HG03354 (cell line): ENCODE results near the gene ACOT9.
A peak's percentile ranks its signal among the peaks of the same experiment; 100 is the strongest.
"Not testable (repeated sequence)": the region's sequence is repeated elsewhere in the genome, so short reads cannot be mapped to it uniquely, and the experiment has no call there.

Experiments
- ATAC-seq: cut with Tn5 transposase; IDR thresholded peaks from one replicate; pipeline ENCODE4 v1.9.1; 2021; ENCODE audit warnings: mild to moderate bottlenecking; ENCODE audit not compliant: unreplicated experiment, poor library complexity, severe bottlenecking

ACOT9 gene

DNA sequence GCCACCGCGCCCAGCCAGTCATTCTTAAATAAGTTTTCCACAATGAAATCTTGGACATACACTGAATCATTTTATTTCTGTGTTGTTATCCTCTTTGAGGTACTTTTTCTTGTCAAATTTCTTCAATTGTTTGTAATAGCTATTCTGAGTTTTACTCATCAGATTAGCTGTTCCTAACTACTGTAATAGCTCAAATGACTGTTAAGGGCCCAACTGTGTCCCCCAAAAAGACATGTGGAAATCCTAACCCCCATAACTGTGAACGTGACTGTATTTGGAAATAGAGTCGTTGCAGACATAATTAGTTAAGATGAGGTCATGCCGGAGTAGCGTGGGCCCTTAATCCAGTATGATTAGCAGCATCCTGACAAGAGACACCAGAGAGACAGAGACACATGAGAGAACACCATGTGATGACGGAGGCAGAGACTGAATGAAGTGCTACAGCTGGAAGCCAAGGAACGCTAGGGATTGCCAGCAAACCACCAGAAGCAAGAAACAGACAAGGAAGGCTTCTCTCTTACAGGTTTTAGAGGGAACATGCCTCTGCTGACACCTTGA, 22.9 kb downstream of the ACOT9 start:
- ATAC-seq, result no peak

DNA sequence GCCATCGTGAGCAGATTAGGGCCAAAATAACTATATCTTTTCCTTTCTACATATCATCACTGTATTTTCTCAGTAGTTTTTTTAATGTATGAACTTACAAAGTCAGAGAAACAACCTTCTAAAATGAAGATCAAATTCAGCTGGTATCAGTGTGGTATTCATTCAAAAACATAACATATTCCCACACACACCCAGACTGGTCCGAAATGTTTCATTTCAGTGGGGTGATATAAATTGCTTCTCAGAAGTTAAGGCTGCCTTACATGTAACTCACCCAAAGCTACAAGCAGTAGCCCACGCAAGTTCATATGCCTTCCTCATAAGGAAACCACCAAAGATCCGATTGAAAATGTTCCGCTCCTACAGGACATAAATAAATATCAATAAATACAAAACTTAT, 37.8 kb downstream of the ACOT9 start:
- ATAC-seq, result no peak

DNA sequence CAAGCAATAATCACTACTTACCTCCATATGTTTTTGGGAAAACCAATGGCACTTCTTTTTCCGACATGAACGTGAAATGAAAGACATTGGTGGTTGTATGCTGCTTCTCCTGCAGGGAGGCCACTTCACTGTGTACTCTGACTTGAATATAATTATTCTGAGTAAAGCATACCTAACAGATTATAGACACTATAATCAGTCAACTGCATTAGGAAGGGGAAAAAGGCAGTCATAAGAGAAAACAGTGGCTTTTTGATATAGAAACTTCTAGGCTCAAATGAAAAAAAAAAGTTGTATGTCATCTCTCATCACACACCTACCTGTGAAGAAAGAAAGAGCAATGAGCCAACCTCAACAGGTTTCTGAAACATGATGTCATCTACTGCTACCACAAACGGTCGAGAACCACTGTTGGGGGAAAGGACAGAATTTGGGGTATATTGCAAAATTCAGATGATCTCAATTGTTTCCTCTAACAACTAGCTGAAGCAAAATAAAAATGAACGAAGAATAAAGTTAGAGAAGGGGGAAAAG, 38.3 kb downstream of the ACOT9 start:
- no peak for ATAC-seq

DNA sequence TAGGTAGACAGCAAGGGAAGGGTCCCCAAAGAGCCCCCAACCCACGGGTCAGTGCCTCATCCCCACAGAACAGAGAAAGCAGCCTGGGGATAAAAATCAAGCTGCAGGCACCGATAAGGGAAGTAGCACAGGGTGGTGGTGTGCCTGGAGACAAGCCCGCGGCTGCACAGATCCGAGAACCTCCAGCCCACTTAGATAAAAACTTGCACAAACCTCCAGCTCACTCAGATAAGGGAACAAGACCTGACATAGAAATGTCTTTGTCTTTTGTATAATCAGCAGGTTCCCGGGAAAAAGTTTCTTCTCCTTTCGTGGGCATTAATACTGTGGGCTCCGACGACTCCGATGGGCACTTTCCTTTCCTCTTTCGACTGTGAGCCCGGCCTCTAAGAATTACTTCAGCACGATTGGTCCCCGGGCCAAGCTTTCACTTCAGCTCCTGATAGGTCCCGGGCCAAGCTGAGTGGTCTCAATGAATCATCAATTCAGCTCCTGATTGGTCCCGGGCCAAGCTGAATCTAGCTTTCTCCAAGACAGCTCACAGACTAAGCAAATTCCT, 43.4 kb downstream of the ACOT9 start:
- peak; percentile 77 for ATAC-seq

DNA sequence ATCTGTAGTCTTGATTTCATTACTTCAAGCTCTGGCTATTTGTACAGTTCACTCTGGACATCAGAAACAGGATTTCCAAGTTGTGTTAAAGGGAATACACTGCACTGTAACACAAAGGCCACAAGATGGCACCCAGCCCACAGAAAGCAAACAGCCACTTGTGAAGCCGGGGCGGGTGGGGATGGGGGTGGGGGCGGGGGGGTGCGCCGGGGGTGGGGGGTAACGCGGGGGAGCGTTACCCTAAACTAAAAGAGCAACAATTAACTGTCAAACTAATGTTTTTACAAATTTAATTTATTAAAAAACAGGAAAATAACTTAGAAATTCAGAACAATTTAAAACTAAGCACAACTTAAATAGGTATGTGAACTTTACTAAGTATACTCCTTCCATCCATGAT, 48.5 kb downstream of the ACOT9 start:
- ATAC-seq, result peak; percentile 77

DNA sequence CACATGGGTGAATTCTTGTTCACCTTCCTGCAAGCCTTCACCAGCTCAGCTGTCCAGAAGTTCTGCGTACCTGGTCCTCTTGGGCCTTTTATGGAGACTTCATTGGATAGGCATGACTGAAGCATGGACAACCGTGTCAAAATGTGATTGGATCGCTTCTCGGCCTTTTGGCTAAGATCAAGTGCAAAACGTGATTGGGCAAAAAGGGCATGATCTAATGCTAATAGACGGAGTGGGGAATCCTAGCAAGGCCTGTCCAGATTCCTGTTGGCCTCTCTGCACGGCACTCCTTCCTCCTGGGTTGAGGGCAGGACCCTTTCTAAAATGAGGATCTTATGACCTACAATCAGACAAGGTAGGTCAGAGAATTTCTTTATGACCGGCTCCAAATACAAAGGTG, 50.9 kb downstream of the ACOT9 start:
- no peak for ATAC-seq

DNA sequence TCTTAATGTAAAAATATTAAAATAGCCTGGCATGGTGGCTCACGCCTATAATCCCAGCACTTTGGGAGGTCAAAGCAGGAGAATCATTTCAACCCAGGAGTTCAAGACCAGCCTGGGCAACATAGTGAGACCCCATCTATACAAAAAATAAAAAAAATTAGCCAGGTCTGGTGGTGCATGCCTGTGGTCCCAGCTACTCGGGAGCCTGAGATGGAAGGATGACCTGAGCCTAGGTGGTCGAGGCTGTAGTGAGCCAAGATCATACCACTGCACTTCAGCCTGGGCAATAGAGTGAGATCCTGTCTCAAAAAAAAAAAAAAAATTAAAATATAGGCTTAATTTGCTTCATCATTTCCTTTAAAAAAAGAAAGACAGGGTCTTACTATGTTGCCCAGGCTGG, 66.6 kb downstream of the ACOT9 start:
- not testable (repeated sequence) for ATAC-seq

DNA sequence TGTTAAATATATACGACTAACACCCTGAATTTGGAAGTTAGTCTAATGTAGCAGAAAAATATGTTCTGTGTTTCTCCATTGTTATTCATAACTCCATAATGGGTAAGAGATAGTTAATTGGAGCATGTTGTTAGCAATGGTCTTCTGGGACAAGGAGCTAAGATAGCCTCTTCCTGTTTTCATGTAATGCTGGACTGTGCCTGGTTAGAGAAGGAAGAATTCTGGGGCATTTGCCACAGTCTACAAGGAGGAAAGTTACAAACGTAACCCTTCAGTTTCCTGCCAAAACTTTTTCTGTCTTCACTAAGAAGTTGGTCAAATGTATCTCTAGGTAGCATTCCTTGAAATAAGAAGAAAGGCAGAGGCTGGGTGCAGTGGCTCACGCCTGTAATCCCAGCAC, 70.0 kb downstream of the ACOT9 start:
- ATAC-seq, result no peak

DNA sequence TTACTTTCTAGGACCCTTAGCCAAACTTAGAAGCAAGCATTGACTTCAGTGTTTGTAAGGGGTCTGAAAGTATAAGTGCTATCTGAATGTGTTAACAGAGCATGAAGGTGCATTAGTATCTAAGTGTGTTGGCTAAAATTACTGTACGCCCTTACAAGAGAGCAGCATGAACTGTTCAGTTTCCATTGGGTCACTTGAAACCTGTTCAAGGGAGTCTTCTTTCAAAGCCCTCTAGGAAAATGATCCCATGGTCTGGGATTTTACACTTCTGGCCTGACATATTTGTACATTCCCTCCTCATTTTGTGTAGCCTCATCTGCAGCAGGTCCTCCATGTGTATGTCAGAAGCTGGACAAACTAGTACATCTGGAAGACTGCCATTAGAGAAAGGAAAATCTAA, 72.5 kb downstream of the ACOT9 start:
- ATAC-seq, result no peak

DNA sequence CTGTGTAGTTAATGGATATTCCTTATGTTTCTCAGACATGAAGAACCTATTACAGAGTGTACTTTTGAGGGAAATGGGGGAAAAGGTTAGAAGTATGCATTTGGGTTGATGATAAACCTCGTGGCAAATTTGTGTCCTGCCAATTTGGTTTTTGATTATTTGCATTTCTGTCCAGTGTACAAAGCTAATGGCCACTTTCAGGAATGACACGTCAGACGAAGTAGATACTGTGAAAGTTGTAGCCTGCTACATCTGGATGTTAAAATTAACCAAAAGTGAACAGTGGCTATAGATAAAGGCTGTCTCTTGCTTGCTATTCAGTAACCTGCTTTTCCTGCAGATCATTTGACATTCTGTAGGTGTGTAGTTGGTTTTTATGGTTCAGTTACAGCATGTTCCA, 74.7 kb downstream of the ACOT9 start:
- peak; percentile 67 for ATAC-seq

DNA sequence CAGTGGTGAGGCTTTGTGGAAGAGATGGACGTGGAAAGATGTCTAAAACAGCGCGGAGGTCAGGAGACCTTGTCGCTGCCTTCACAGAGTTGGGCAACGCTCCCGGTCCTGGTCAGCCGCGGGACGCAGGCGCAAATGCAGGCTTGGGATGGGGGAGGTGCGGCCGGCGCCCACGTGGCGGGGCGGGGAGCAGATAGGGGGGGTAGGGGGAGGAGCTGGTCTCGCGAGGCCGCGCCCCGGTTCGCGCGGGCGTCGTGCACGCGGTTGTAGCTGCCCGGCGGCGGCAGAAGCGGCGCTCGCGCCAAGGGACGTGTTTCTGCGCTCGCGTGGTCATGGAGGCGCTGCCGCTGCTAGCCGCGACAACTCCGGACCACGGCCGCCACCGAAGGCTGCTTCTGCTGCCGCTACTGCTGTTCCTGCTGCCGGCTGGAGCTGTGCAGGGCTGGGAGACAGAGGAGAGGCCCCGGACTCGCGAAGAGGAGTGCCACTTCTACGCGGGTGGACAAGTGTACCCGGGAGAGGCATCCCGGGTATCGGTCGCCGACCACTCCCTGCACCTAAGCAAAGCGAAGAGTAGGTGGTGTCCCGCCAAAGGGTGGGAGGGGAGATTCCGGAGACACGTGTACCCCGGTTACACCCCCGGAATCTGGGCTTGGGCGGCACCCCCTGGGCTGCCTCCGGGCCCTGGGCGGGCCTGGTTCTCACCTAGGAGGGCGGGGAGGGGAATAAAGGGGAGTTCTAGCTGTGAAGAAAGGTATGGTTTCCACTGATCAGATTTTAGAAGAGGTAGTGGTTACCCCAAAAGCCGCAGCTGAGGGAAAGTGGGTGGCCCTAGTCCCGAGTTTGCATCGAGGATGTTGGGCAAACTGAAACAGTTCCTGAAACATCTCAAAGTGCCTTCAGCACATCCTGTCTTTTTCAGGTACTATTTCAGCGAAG, 75.6 kb downstream of the ACOT9 start, which contains the start of gene PRDX4:
Gene PRDX4, plus strand, starts transcription at position 255 of the 939 bp plus-strand sequence. Its CDS starts 78 bp downstream, at position 333.
- peak; percentile 61 for ATAC-seq

DNA sequence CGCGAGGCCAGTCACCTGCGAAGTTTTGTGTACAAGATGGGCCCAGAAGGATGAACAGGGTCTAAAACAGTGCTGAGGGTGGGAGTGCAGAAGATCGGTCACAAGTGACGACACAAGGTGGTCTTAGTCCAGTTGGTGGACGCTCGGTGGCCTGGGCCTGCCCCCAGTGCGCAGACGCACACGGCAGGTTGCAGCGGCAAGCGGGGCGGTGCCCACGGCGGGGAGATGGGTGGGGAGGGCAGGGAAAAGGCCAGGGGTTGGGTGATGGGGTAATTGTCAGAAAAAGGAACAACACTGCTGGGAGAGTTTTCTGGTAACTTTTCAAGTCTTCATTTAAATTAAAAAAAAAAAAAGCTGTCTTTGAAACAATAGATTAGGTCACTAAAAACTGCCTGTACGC, 76.8 kb downstream of the ACOT9 start:
- no peak for ATAC-seq

DNA sequence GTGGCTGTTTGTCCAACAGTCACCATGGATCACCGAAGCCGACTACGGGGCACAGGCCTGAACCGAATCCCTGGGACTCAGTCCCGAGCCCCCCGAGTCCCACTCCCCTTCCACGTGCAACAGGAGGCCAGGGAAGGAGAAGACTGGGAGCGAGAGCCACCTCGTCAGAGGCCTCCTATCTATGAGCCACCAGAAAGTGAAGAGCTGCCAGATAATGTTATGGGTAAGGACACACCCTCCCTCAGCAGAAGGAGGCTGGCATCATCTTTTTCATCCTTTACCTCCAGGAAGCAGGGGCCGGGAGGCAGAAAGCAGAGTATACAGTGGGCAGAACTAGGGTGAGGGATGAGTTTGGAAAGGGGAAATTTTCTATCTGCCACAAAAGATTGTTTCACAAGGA, 78.6 kb downstream of the ACOT9 start:
- ATAC-seq, result no peak

DNA sequence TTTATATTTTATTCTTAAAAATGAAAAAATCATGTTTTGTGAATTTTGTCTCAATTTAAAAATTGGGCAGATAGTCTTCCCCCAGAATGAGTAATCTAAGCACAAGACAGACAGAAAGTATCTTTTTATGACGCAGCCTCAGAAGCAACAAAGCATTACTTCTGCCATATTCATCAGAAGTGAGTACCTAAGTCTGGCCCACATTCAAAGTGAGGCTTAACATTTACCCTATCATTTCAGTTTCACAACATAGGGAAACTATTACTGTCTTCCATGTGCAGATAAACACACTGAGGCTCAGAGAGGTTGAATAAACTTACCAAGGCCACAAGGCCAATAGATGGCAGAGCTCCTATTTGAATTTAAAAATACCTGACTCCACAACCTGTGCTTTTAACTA, 80.2 kb downstream of the ACOT9 start:
- peak; percentile 66 for ATAC-seq

DNA sequence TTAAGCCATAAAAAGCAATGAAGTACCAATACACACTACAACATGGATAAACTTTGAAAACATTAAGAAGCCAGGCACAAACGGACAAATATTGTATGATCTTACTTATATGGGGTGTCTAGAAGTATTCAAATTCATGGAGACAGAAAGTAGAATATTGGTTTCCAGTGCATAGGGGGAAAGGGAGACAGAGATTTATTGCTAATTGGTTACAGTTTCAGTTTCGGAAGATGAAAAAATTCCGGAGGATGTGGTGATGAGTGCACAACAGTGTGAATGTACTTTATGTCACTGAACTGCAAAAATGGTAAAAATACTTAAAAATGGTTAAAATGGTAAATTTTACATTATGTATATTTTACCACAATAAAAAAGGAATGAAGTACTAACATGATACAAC, 80.9 kb downstream of the ACOT9 start:
- peak; percentile 54 for ATAC-seq

DNA sequence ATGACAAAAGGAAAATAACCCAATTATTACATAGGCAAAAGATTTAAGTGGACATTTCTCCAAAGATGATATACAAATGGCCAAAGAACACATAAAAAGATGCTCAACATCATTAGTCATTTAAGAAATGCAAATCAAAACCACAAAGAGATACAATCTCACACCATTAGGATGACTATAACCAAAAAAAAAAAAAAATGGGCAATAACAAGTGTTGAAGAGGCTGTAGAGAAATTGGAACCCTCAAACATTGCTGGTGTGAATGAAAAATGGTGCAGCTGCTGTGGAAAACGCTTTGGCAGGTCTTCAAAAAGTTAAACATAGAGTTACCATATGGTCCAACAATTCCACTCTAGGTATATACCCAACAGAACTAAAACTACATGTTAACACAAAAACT, 81.4 kb downstream of the ACOT9 start:
- ATAC-seq, result no peak

DNA sequence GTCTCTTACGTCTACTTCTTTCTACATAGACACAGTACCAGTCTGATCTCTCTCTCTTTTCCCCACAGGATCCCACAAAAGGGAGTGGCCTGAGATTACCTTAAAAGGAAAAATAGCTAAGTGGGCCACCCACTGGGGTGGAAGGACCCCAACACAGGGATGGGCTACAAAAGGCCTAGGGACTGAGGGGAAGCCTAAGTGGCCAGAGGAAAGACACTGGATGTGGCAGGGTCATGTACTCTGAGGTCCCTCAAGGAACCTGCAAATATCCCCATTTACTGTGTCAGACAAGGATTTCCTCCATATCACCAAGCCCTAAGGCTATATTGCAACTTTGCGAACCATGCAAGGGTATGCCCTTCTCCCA, 82.3 kb downstream of the ACOT9 start:
- no peak for ATAC-seq

DNA sequence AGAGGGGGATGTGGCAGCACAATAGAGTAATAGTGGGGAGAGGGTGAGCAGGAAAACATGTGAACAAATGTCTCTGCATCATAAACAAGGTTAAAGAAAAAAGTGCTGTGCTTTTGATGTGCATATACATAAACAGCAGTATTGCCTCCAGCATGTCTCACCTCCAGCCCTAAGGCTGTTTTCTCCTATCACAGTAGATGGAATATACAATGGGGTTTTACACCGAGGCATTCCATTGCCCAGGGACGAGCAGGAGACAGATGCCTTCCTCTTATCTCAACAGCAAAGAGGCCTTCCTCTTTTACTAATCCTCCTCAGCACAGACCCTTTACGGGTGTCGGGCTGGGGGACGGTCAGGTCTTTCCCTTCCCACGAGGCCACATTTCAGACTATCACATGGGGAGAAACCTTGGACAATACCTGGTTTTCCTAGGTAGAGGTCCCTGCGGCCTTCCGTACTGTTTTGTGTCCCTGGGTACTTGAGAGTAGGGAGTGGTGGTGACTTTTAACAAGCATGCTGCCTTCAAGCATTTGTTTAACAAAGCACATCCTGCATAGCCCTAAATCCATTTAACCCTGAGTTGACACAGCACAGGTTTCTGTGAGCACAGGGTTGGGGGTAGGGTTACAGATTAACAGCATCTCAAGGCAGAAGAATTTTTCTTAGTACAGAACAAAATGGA, 82.9 kb downstream of the ACOT9 start:
- not testable (repeated sequence) for ATAC-seq

DNA sequence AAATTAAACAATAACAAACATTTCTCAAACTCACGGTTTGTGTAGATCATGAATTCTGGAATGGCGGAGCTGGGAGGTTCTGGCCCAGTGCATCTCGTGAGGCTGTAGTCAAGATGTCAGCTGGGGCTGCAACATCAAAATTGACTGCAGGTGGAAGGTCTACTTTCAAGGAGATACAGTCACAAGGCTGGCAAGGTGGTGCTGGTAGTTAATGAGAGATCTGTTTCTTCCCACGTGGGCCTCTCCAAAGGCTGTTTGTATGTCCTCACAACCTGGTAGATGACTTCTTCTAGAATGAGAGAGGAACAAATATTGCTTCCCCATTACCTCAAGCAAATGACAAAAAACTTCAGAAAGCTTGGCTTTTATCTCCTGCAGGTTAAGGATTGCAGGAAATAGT, 83.7 kb downstream of the ACOT9 start:
- no peak for ATAC-seq

DNA sequence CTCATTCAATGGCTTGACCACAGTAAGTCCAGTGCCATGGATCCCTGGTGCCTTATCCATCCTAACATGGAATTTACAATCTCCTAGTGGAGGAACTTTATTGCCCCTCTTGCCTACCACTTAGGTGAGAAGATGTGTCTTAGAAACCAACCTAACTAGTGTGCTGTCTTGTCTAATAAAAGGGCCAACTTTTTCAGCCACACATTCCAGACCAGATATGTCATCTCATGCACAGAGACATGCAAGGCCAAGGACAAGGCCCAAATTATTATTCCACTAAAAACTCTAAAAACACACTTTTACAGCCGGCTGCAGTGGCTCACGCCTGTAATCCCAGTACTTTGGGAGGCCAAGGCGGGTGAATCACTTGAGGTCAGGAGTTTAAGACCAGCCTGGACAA, 86.4 kb downstream of the ACOT9 start:
- ATAC-seq, result no peak
